Right lobe of liver (tissue), 4 donors: ENCODE data around the gene P4HA3.

Source experiments
- POLR2A ChIP-seq: fragments of 450-650 bp; IDR thresholded peaks from one replicate; pipeline ENCODE4 v1.6.1; 2017; ENCODE audit warnings: antibody characterized with exemption, mild to moderate bottlenecking
- TF ChIP-seq, protein P1 (sequence below), 4 donors: fragments of 200-600 bp in 3 of 4; fragments of 450-650 bp in 1 of 4; IDR thresholded peaks; one replicate each; pipeline versions ENCODE4 v1.5.1 to v1.8.0; 2016 to 2022; ENCODE audit warnings: antibody characterized with exemption in 4 of 4, mild to moderate bottlenecking in 2 of 4
- donor health status: DM: no; HTN: no; CAD: no.
- donor health status: DM: no; HTN: no; CAD: no.
- donor health status: DM: no; HTN: yes; CAD: no.

DNA sequence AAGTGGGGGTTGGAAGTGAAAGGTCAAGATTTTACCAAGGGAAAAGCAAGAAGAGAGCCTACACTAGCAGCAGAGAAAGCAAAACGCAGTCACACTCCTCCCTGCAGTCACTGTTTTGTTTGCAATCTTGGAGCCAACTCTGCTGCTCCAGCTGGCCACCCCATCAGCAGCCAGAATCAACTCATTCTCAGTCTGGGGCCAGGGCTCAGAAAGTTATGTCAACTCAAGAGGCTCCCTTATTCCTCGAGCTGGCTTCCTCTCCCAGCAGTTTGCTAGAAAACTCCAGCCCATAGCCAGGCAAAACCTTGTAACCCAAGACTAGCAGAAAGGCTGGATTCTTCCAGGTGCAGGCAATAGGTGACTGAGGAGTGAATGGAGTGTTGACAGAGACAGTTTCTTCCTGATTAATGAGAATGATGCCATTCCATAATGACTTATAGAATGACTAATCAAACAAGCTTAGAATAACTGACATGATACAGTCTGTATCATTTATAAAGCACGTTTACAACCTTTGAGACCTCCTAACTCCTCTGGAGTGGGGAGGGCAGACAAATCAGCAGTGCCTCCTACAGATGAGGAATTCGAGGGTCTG, 53.4 kb downstream of the P4HA3 start:
- no peak for TF ChIP-seq POLR2A
- TF ChIP-seq, protein P1, sequence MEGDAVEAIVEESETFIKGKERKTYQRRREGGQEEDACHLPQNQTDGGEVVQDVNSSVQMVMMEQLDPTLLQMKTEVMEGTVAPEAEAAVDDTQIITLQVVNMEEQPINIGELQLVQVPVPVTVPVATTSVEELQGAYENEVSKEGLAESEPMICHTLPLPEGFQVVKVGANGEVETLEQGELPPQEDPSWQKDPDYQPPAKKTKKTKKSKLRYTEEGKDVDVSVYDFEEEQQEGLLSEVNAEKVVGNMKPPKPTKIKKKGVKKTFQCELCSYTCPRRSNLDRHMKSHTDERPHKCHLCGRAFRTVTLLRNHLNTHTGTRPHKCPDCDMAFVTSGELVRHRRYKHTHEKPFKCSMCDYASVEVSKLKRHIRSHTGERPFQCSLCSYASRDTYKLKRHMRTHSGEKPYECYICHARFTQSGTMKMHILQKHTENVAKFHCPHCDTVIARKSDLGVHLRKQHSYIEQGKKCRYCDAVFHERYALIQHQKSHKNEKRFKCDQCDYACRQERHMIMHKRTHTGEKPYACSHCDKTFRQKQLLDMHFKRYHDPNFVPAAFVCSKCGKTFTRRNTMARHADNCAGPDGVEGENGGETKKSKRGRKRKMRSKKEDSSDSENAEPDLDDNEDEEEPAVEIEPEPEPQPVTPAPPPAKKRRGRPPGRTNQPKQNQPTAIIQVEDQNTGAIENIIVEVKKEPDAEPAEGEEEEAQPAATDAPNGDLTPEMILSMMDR (IDR thresholded peaks at IDR 0.05), result no peak
